CD4-positive, alpha-beta T cell (primary cell): ENCODE results near the gene ST6GAL2. TPM values are rescaled to one million over a fixed set of nuclear protein-coding genes. Genes with fewer than 3 reads are reported as not detected.

ENCODE experiments used
- ATAC-seq: fragments of 200-7000 bp; cut with Tn5 transposase; one replicate; pipeline ENCODE4 v1.10.0; 2022; ENCODE audit warnings: mild to moderate bottlenecking; ENCODE audit not compliant: poor library complexity
- CTCF ChIA-PET: fragments of 350-600 bp; sonication (Branson Sonifier 250); formaldehyde crosslinking; loops from one replicate; lab custom pipeline; 2021; ENCODE audit warnings: antibody characterized with exemption, inconsistent platforms; lab: Charles Lee
- POLR2A ChIA-PET: fragments of 350-600 bp; sonication (Branson Sonifier 250); formaldehyde crosslinking; loops from one replicate; lab custom pipeline; 2021; ENCODE audit warnings: antibody characterized with exemption, inconsistent platforms; lab: Charles Lee
- DNase-seq, 14 experiments: peaks; one replicate each; pipeline ENCODE4 v3.0.0-alpha.2; 2013 to 2020; ENCODE audit warnings: mixed read lengths in 2 of 14
- H3K27ac ChIP-seq, 2 donors: one replicate each; pipeline versions ENCODE4 v1.5.1 to v1.7.0; 2013; ENCODE audit warnings: low read length in 2 of 2, low read depth in 1 of 2, mild to moderate bottlenecking in 1 of 2
- H3K27me3 ChIP-seq, 2 experiments: 1 replicate in 1 of 2; 2 replicates in 1 of 2; pipeline versions ENCODE4 v1.6.1 to v1.7.0; 2013; ENCODE audit warnings: low read length in 2 of 2, control low read depth in 1 of 2, mild to moderate bottlenecking in 1 of 2, moderate library complexity in 1 of 2; ENCODE audit not compliant: insufficient read depth in 2 of 2, control insufficient read depth in 1 of 2
- H3K36me3 ChIP-seq: one replicate; pipeline ENCODE4 v1.6.1; 2013; ENCODE audit warnings: low read length, control low read depth; ENCODE audit not compliant: insufficient read depth
- H3K4me1 ChIP-seq: one replicate; pipeline ENCODE4 v1.6.1; 2013; ENCODE audit warnings: low read length, control low read depth; ENCODE audit not compliant: insufficient read depth
- H3K4me3 ChIP-seq: one replicate; pipeline ENCODE4 v1.5.1; 2013; ENCODE audit warnings: mild to moderate bottlenecking, low read length, moderate library complexity
- H3K9me3 ChIP-seq, 2 experiments: 1 replicate in 1 of 2; 2 replicates in 1 of 2; pipeline versions ENCODE4 v1.6.1 to v1.7.0; 2013; ENCODE audit warnings: low read length in 2 of 2, mild to moderate bottlenecking in 2 of 2, control low read depth in 1 of 2, moderate library complexity in 1 of 2; ENCODE audit not compliant: control insufficient read depth in 1 of 2, insufficient read depth in 1 of 2
- H3K27ac Mint-ChIP-seq: one replicate; pipeline ENCODE4 v1.8.0; 2020; ENCODE audit warnings: mixed read lengths
- H3K27me3 Mint-ChIP-seq: one replicate; pipeline ENCODE4 v1.8.0; 2021; ENCODE audit warnings: mixed read lengths
- H3K36me3 Mint-ChIP-seq: one replicate; pipeline ENCODE4 v1.8.0; 2021; ENCODE audit warnings: low read depth, mixed read lengths
- H3K4me1 Mint-ChIP-seq: one replicate; pipeline ENCODE4 v1.8.0; 2021; ENCODE audit warnings: low read depth, mixed read lengths
- H3K4me3 Mint-ChIP-seq: one replicate; pipeline ENCODE4 v1.8.0; 2020; ENCODE audit warnings: mild to moderate bottlenecking, mixed read lengths
- H3K9me3 Mint-ChIP-seq: one replicate; pipeline ENCODE4 v1.8.0; 2020; ENCODE audit warnings: mixed read lengths
- intact Hi-C, 2 experiments: fragments of 100-400 bp; cut with DNase I in 1 of 2; cut with micrococcal nuclease in 1 of 2; formaldehyde crosslinking; loops; one replicate each; pipeline versions ENCODE4 v1.15.1 to v1.9.0; 2023 to 2025; cut with DNase I, micrococcal nuclease
- total RNA-seq, 174 experiments: library from RNA in 2 of 174; stranded (reverse) in 2 of 174; gene quantifications; one replicate each; pipeline ENCODE4 v1.2.3 and lab custom pipeline; 2021 to 2026
- TF ChIP-seq, protein P1 (sequence below): fragments of 200-600 bp; IDR thresholded peaks from one replicate; pipeline ENCODE4 v1.8.0; 2022; ENCODE audit warnings: antibody characterized with exemption, mild to moderate bottlenecking

Gene ST6GAL2
- total RNA-seq, 2 experiments from 2014 or later: not detected

DNA sequence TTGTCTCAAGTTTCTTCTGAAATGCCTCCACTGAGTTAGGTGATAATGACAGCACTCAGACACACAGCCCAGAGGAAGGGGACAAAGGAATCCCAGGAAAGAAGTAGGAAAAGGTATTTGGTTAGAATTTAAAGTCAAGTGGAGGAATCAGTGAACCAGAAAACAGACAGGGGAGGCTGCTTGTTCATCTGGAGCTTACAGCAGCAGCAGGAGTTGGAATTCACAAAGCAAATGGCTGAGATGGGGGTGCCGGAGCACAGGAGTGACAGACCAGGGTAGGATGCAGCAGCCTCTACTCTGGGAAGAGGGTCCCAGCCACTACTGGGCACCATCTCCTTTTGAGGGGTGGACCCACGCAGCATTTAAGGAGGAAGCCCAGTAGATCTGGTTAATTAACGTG is 104.8 kb downstream of the ST6GAL2 start:
- H3K4me1 ChIP-seq: no peaks in the 10 kb centered on the region
- TF ChIP-seq, protein P1, sequence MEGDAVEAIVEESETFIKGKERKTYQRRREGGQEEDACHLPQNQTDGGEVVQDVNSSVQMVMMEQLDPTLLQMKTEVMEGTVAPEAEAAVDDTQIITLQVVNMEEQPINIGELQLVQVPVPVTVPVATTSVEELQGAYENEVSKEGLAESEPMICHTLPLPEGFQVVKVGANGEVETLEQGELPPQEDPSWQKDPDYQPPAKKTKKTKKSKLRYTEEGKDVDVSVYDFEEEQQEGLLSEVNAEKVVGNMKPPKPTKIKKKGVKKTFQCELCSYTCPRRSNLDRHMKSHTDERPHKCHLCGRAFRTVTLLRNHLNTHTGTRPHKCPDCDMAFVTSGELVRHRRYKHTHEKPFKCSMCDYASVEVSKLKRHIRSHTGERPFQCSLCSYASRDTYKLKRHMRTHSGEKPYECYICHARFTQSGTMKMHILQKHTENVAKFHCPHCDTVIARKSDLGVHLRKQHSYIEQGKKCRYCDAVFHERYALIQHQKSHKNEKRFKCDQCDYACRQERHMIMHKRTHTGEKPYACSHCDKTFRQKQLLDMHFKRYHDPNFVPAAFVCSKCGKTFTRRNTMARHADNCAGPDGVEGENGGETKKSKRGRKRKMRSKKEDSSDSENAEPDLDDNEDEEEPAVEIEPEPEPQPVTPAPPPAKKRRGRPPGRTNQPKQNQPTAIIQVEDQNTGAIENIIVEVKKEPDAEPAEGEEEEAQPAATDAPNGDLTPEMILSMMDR: no peak
- Mint-ChIP-seq H3K4me3 (no peak overlapping the region), H3K4me1 (no peaks in the 10 kb centered on the region), H3K27me3 (peaks cover 30% of the 10 kb centered on the region), H3K9me3 (peaks cover 6% of the 10 kb centered on the region), H3K36me3 (no peaks in the 10 kb centered on the region), H3K27ac (no peak overlapping the region)
- ChIA-PET CTCF (no interaction called here), POLR2A (no interaction called here)
- no peak for ATAC-seq
- no peaks in the 10 kb centered on the region for H3K27me3 ChIP-seq
- H3K36me3 ChIP-seq: no peaks in the 10 kb centered on the region
- intact Hi-C loops: no loop called here
- no peak overlapping the region for H3K4me3 ChIP-seq
- H3K9me3 ChIP-seq: no peaks in the 10 kb centered on the region
- H3K27ac ChIP-seq: no peak overlapping the region
- no peak for DNase-seq

DNA sequence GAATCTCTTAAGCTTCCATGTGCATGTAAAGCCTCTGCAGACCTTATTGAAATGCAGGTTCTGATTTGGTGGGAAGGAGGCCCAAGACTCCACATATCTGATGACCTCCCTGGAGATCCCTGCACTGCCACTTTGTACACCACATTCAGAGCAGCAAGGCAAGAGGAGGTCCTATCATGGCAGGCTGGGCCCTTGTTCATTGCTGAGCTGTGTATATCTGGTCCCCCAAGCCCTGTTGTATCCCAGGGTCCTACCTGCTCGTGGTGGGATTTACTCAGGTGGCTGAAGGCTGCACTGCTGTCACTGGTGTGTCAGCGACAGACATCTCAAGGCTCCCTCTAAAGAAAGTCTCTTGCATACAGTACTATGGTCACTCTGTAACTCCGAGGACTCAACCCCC is 114.2 kb downstream of the ST6GAL2 start:
- Histone ChIP-seq H3K27me3 (peaks cover 0 to 3% of the 10 kb centered on the region in 2 experiments), H3K9me3 (peaks cover 0 to 4% of the 10 kb centered on the region in 2 experiments), H3K36me3 (no peaks in the 10 kb centered on the region), H3K27ac (no peak overlapping the region), H3K4me3 (no peak overlapping the region), H3K4me1 (no peaks in the 10 kb centered on the region)
- TF ChIP-seq, protein P1: no peak
- POLR2A ChIA-PET: no interaction called here
- Mint-ChIP-seq H3K4me3 (no peak overlapping the region), H3K36me3 (no peaks in the 10 kb centered on the region), H3K27ac (no peak overlapping the region), H3K4me1 (no peaks in the 10 kb centered on the region), H3K9me3 (peaks cover 2% of the 10 kb centered on the region), H3K27me3 (peaks cover 8% of the 10 kb centered on the region)
- intact Hi-C loops: no loop called here
- ATAC-seq: no peak
- CTCF ChIA-PET: no interaction called here
- DNase-seq: no peak

DNA sequence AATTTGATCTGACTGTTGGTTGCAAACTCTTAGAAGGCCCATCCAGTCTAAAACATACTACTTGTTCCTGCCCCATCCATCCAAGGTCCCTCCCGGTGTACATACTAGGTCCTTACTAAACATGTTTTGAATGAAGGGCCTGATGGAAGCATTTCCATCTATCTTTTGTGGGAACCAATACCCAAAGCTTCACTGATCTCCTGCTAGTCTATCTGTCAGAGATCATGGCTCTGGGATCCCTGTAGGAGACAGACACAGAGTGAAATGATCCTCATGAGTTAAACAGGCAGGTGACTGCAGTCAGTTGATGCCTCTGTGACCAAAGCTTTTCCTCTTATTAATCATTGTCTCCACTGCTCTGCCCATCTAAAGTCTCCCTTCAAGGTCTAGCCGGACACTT is 115.0 kb downstream of the ST6GAL2 start:
- H3K36me3 ChIP-seq: no peaks in the 10 kb centered on the region
- no peaks in the 10 kb centered on the region for H3K9me3 Mint-ChIP-seq
- no peaks in the 10 kb centered on the region for H3K36me3 Mint-ChIP-seq
- no peaks in the 10 kb centered on the region for H3K4me1 Mint-ChIP-seq
- H3K27ac Mint-ChIP-seq: no peak overlapping the region
- no peak overlapping the region for H3K4me3 ChIP-seq
- ATAC-seq: no peak
- TF ChIP-seq, protein P1: no peak
- no peaks in the 10 kb centered on the region for H3K4me1 ChIP-seq
- peaks cover 0 to 3% of the 10 kb centered on the region in 2 experiments for H3K27me3 ChIP-seq
- ChIA-PET POLR2A (no interaction called here), CTCF (no interaction called here)
- no peak overlapping the region for H3K27ac ChIP-seq
- intact Hi-C loops: no loop called here
- H3K9me3 ChIP-seq: peaks cover 0 to 4% of the 10 kb centered on the region in 2 experiments
- H3K4me3 Mint-ChIP-seq: no peak overlapping the region
- H3K27me3 Mint-ChIP-seq: peaks cover 1% of the 10 kb centered on the region
- no peak for DNase-seq
